Smooth muscle cell (in vitro differentiated cells): ENCODE data around the gene COL6A3. TPM values are rescaled to one million over a fixed set of nuclear protein-coding genes. Genes with fewer than 3 reads are reported as not detected.

Experiments
- DNase-seq: peaks from one replicate; lab custom pipeline; 2025; ENCODE audit not compliant: unreplicated experiment; lab: John Stamatoyannopoulos, UW
- H2AFZ ChIP-seq: fragments of 200-600 bp; sonication (generic); 2 replicates; pipeline ENCODE4 v1.6.0; 2016; ENCODE audit warnings: antibody characterized with exemption, low read depth, mild to moderate bottlenecking
- H3F3A ChIP-seq: fragments of 200-600 bp; sonication (generic); 2 replicates; pipeline ENCODE4 v1.6.0; 2017; ENCODE audit warnings: antibody characterized with exemption, low read depth
- H3K27ac ChIP-seq: fragments of 200-600 bp; sonication (generic); 2 replicates; pipeline ENCODE4 v1.5.1; 2016; ENCODE audit warnings: low read depth, mild to moderate bottlenecking
- H3K27me3 ChIP-seq: fragments of 200-600 bp; sonication (generic); 2 replicates; pipeline ENCODE4 v1.6.1; 2016; ENCODE audit warnings: low read depth, mild to moderate bottlenecking
- H3K36me3 ChIP-seq: fragments of 200-600 bp; sonication (generic); 2 replicates; pipeline ENCODE4 v1.5.1; 2016; ENCODE audit warnings: low read depth
- H3K4me1 ChIP-seq: fragments of 200-600 bp; sonication (generic); 2 replicates; pipeline ENCODE4 v1.5.1; 2016; ENCODE audit warnings: low read depth
- H3K4me2 ChIP-seq: fragments of 200-600 bp; sonication (generic); 2 replicates; pipeline ENCODE4 v1.6.0; 2016; ENCODE audit warnings: mild to moderate bottlenecking
- H3K4me3 ChIP-seq: fragments of 200-600 bp; sonication (generic); 2 replicates; pipeline ENCODE4 v1.5.1; 2016; ENCODE audit warnings: mild to moderate bottlenecking
- H3K79me2 ChIP-seq: fragments of 200-600 bp; sonication (generic); 2 replicates; pipeline ENCODE4 v1.6.0; 2016; ENCODE audit warnings: low read depth, mild to moderate bottlenecking
- H3K9ac ChIP-seq: fragments of 200-600 bp; sonication (generic); 2 replicates; pipeline ENCODE4 v1.6.0; 2016; ENCODE audit warnings: low read depth
- H3K9me3 ChIP-seq: fragments of 200-600 bp; sonication (generic); replicated peaks from 2 replicates; pipeline ENCODE4 v1.5.1; 2016; ENCODE audit warnings: low read depth
- H4K20me1 ChIP-seq: fragments of 200-600 bp; sonication (generic); 2 replicates; pipeline ENCODE4 v1.6.0; 2016; ENCODE audit warnings: low read depth
- WGBS: methylation state at CpG from one replicate; pipeline ENCODE4 v1.1.7; 2016; ENCODE audit warnings: low lambda C conversion rate; 5-methylcytosine and 5-hydroxymethylcytosine counted together
- polyA plus RNA-seq: library from polyadenylated mRNA; unstranded; fragments of >200 nt; fragmentation: Nextera tagmentation; extraction: Ambion mirVana; gene quantifications from 2 replicates; pipeline ENCODE4 v1.2.1, GENCODE V29; 2016
- total RNA-seq: library from RNA; depleted of rRNA; stranded (reverse); fragments of >200 nt; gene quantifications from 2 replicates; pipeline ENCODE4 v1.2.3, GENCODE V29; 2014
- TF ChIP-seq, protein P1 (sequence below): fragments of 200-600 bp; sonication (generic); IDR thresholded peaks from 2 replicates; pipeline ENCODE4 v1.5.1; 2017; ENCODE audit warnings: borderline replicate concordance, mild to moderate bottlenecking, antibody characterized with exemption; ENCODE audit not compliant: insufficient read depth, poor library complexity, severe bottlenecking

COL6A3 gene
- total and polyA plus RNA-seq, 2 experiments from 2014 or later, result 888 to 1,708 TPM

DNA sequence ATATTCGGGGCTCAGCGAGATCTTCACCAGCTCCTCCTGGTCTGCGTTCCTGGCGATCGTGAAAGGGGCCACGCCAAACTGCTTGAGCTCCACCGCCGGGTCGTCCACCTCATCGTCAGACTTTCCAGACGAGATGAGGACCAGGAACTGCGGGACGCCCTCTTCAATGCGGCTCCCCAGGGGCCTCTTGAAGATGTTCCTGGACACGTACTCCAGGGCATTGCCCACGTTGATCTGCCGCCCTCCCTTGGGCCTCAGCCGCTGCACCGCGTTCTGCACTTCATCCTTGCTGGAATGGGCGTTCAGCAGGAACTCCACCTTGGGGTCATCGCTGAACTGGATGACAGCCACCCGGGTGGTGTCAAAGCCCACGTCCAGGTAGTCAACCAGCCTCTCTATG lies 42.1 kb downstream of the COL6A3 start:
- TF ChIP-seq, protein P1, sequence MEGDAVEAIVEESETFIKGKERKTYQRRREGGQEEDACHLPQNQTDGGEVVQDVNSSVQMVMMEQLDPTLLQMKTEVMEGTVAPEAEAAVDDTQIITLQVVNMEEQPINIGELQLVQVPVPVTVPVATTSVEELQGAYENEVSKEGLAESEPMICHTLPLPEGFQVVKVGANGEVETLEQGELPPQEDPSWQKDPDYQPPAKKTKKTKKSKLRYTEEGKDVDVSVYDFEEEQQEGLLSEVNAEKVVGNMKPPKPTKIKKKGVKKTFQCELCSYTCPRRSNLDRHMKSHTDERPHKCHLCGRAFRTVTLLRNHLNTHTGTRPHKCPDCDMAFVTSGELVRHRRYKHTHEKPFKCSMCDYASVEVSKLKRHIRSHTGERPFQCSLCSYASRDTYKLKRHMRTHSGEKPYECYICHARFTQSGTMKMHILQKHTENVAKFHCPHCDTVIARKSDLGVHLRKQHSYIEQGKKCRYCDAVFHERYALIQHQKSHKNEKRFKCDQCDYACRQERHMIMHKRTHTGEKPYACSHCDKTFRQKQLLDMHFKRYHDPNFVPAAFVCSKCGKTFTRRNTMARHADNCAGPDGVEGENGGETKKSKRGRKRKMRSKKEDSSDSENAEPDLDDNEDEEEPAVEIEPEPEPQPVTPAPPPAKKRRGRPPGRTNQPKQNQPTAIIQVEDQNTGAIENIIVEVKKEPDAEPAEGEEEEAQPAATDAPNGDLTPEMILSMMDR, result no peak
- WGBS, result 94% methylated on average over 24 of the region's 24 CpGs
- DNase-seq, result no peak
- Histone ChIP-seq H3K27me3 (no peaks in the 10 kb centered on the region), H3K79me2 (peaks cover 98% of the 10 kb centered on the region), H3K4me2 (no peak overlapping the region), H2AFZ (no peak overlapping the region), H3F3A (peaks cover 77% of the 10 kb centered on the region), H3K27ac (peak overlapping the region; percentile 54), H3K4me1 (no peaks in the 10 kb centered on the region), H3K36me3 (peaks cover 19% of the 10 kb centered on the region), H3K4me3 (no peak overlapping the region), H4K20me1 (peaks cover 100% of the 10 kb centered on the region), H3K9ac (no peak overlapping the region), H3K9me3 (no peaks in the 10 kb centered on the region)

DNA sequence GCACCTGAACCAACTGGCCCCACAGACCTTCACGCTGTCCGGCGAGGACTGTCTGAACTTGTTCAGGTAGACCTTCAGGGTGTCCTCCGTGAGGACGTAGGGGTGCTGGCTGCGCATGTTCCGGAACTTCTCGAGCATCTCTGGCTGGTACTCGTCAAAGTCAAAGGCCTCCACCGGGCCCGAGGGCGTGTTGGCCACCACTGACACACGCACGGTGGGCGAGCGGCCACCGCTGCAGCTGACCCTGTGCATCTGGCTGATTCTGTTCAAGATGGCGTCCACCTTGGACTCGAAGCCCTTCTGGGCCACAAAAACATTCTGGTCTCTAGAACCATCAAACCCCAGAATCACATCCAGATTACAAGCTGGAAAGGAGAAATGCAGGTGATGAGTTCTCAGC lies 48.3 kb downstream of the COL6A3 start:
- Histone ChIP-seq H3K4me3 (no peak overlapping the region), H3K4me1 (no peaks in the 10 kb centered on the region), H3F3A (peaks cover 76% of the 10 kb centered on the region), H3K27me3 (no peaks in the 10 kb centered on the region), H2AFZ (no peak overlapping the region), H3K79me2 (peaks cover 99% of the 10 kb centered on the region), H4K20me1 (peaks cover 99% of the 10 kb centered on the region), H3K9ac (no peak overlapping the region), H3K4me2 (no peak overlapping the region), H3K27ac (peak overlapping the region; percentile 63), H3K9me3 (no peaks in the 10 kb centered on the region), H3K36me3 (peaks cover 40% of the 10 kb centered on the region)
- WGBS, result 93% methylated on average over 19 of the region's 19 CpGs
- DNase-seq, result no peak
- TF ChIP-seq, protein P1, result no peak

DNA sequence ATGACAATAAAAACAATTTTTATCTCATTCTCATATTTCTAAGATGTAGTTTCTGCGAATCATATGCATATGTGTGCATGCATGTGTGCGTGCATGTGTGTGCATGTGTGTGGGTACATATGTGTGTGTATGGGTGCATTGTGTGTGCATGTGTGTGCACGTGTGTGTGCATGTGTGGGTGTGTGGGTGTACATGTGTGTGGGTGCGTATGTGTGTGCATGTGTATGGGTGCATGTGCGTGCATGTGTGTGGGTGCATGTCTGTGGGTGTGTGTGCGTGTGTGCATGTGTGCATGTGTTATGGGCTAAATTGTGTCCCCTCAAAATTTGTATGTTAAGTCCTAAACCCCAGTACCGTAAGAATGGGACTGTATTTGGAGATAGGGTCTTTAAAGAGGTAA lies 49.3 kb downstream of the COL6A3 start:
- Histone ChIP-seq H3K4me3 (no peak overlapping the region), H2AFZ (no peak overlapping the region), H3F3A (peaks cover 78% of the 10 kb centered on the region), H3K27me3 (no peaks in the 10 kb centered on the region), H3K27ac (peak overlapping the region; percentile 63), H4K20me1 (peaks cover 99% of the 10 kb centered on the region), H3K4me1 (no peaks in the 10 kb centered on the region), H3K79me2 (peaks cover 97% of the 10 kb centered on the region), H3K9me3 (no peaks in the 10 kb centered on the region), H3K36me3 (peaks cover 36% of the 10 kb centered on the region), H3K9ac (no peak overlapping the region), H3K4me2 (no peak overlapping the region)
- TF ChIP-seq, protein P1, result no peak
- DNase-seq, result no peak
- WGBS, result 92% methylated on average over 7 of the region's 7 CpGs
